C4-2B (cell line): ENCODE measurements around the gene RSPH10B.
"Not testable (repeated sequence)": the region's sequence is repeated elsewhere in the genome, so short reads cannot be mapped to it uniquely, and the experiment has no call there.

ENCODE experiments used
- CTCF ChIP-seq: fragments of 450-650 bp; conservative IDR thresholded peaks from 2 replicates; pipeline ENCODE4 v1.5.1; 2017; ENCODE audit warnings: mild to moderate bottlenecking
- ZFX ChIP-seq: fragments of 450-650 bp; IDR thresholded peaks from 2 replicates; pipeline ENCODE4 v1.6.1; 2017

DNA sequence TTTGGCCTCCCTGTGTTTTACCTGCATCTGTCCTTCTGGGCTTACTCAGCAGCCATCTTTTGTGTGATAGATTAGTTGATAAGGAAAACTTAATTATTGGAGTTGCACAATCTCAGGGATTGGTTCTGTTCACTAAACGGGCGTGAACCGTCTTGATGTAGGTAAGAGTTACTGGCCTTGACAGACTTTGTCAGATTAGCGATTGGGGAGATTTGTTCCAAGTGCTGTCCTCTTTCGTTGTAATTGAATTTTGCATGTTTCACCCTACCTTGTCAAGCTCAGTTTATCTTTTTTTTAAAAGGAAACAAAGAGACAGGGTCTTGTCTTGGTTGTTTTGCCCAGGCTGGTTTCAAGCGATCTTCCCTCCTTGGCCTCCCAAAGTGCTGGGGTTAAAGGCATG lies 67.5 kb downstream of the RSPH10B start:
- not testable (repeated sequence) for TF ChIP-seq CTCF, ZFX
